HG02571 (cell line): Measurements from ENCODE around the gene PPP4R4.
"Not testable (repeated sequence)": the region's sequence is repeated elsewhere in the genome, so short reads cannot be mapped to it uniquely, and the experiment has no call there.

Source experiments
- ATAC-seq: cut with Tn5 transposase; IDR thresholded peaks from one replicate; pipeline ENCODE4 v1.9.1; 2021; ENCODE audit warnings: mild to moderate bottlenecking, moderate library complexity; ENCODE audit not compliant: unreplicated experiment

The PPP4R4 gene

DNA sequence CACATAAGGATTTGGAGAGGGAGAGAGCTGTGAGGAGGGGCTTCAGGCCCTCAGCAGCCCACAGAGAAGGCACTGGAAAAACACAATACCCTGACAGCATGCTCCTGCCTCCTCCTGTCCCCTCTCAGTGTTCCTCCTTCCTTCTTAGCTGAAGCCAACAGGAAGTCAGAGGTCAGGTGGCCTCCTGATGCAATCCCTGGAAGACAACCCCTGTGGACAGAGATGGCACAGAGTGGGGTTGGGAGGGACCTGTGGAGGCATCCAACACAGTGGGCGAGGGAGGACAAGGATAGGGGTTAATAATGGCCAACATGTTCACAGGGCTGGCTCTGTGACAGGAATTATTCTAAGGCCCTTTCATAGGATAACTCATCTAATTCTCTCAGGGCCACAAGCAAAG lies 29.4 kb upstream of the PPP4R4 start:
- ATAC-seq: no peak

- no peak for ATAC-seq
Observed at GRCh38 chr14:94145902-94146527, 28.1 kb upstream of the PPP4R4 start.

- no peak for ATAC-seq
Observed at GRCh38 chr14:94152676-94153075, 21.4 kb upstream of the PPP4R4 start.

GRCh38 chr14:94153750-94154342 lies 20.3 kb upstream of the PPP4R4 start:
- ATAC-seq: no peak

GRCh38 chr14:94156143-94156542 lies 18.0 kb upstream of the PPP4R4 start:
- ATAC-seq: not testable (repeated sequence)

GRCh38 chr14:94157197-94157596 lies 16.9 kb upstream of the PPP4R4 start:
- no peak for ATAC-seq

DNA sequence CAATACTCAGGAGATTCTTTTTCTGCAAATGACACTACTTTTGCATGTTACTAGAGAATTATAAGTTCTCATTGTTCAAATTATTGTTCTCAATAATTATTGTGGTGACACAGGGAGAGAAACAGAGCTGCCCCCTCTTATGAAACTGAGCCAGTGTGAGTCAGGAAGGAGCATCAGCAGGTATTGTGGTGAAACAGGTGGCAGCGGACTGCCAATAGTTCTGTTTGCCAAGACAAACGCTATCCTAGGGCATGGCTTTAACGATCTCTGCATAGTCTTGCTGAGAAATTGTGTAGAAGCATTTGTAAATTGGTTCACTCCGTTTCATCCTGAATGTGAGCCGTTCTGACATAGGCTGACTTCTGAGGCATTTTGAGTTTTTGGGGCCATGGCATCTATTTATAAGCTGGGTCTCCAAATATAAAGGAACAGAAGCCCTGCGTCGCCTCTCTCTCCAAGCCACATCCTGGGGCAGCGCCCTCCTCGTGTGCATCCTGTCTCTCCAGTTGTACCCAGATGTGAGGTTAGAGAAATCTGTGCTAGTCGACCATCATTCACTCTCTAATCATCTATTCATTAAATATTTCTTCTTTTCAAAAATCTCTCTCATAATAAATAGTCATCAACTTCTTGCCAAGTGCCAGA lies 15.8 kb upstream of the PPP4R4 start:
- ATAC-seq: no peak

- ATAC-seq: no peak
Observed at GRCh38 chr14:94161058-94161457, 13.1 kb upstream of the PPP4R4 start.

DNA sequence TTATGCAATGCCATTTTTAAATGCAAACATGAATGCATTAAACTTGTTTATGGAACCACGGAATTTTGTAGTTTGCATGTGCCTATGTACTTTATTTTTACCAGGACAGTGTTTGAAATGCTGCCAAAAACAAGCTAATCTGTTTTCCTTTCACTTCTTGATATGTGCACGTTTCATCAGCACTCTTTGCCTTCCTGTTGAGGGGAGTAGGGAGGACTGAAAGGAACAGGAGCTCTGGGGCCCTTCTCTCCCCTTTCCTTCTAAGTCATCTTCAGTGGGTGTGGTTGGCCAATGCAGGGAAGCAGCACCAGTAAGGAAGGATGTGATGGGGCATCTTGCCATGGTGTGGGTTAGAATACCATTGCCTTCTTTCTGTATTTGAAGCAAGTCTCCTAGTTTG lies 12.1 kb upstream of the PPP4R4 start:
- no peak for ATAC-seq

DNA sequence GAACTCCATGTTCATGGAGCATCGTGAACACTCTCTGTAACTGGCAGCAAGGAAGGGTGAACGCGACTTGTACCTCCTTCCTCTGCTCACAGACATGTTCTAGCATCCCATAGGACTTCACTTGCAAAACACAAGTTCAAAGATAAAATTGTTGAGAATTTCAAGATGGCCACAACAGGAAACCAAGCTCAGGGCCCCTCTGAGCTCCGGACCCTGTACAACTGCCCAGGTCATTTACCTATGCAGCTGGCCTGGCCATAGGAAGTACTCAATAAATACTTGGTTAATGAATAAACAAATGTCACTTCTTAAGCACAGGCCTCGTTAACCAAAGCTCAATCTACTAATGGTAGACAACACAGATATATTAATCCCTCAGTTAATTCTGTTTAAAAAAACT lies 11.7 kb upstream of the PPP4R4 start:
- no peak for ATAC-seq

- no peak for ATAC-seq
Observed at GRCh38 chr14:94163796-94164195, 10.3 kb upstream of the PPP4R4 start.

DNA sequence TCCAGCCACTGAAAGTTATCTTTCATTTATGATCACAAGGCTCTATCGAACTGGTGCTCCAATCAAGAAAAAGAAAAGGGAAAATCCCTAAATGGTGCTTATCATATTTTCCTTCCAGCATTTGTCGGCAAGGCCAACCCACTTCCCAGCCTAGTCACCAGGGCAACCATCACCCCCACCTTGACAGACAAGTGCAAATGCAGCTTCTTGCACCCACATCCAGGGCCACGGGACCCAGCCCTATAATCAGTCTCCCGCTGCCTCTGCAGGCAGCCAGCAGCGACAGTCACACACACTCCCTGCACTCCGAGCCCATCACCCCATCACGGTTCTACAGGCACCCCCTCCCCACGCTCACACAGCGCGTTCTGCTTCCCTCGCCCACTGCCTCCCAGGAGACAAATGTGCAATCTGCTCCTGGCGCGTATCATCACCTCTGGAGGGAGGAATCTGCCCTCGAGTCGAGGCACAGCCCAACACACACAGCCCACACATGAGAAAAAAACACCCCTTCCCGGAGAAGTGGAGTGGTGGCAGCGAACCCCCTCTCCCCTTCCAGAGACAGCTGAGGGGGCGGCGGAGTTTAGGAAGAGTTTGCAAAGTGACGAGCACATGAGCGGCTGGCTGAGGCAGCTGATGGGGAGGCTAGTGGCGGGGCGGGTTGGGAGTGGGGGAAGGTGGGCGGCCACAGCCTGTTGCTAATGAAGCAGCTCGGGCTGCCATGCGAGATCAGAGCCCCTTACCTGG lies 9.3 kb upstream of the PPP4R4 start:
- ATAC-seq: no peak

DNA sequence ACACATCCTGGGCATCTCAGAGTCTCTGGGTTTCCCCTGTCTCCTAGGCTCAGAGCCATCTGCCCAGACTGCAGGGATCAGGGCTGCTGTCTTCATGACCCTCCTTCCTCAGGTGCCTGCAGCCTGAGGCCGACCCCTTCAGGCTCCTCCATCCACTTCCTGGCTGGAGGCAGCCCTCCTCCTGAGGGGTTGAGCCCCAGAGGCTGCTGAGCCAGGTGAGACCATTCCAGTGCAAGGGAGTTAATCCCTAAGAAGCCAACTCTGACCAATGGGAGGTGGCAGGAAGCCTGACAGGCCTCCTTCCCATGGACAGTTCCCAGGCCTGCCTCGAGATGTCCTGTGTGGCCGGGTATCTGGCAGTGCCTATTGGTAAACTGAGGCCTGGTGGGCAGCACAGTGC lies 8.4 kb upstream of the PPP4R4 start:
- ATAC-seq: no peak

GRCh38 chr14:94170136-94170535 lies 4.0 kb upstream of the PPP4R4 start:
- no peak for ATAC-seq

GRCh38 chr14:94171208-94171607 lies 2.9 kb upstream of the PPP4R4 start:
- ATAC-seq: no peak

DNA sequence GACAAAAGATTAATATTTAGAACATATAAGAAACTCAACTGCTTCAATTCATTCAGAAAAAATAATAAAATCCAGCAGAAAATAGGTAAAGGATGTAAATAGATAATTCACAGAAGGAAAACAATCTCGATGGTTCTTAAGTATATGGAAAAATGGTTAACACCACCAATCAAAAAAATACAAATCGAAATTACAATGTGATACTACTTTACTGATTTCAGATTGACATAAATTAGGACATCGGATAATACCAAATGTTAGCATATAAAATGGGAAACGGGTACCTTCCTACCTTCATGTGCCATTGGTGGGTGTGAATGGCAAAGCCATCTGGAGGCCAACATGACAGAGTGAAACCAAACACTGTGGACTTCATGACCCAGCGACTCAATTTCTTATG lies 1.6 kb upstream of the PPP4R4 start:
- ATAC-seq: no peak

DNA sequence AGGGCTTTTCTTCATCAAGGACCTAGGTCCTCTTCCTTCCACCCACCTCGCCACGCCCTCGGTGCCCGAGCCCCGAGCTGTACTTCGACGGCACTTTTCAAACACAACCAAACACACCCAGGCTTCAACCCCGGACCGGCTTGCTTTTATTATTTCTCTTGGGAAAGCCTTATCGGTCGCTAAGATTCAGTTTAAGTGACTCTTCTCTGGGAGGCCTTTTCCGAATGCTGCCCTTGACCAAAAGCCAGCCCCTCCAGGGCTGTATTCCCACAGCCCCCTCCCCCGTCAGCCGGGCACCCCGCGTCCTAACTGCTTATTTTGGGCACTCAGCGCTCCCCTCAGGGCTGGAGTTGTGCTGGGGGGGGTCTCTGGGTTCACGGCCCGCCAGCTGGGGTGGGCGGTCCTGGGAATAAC lies 644 bp upstream of the PPP4R4 start:
- no peak for ATAC-seq

- no peak for ATAC-seq
Observed at GRCh38 chr14:94174604-94175010, 485 bp downstream of the PPP4R4 start.

GRCh38 chr14:94175011-94175745 lies 1.1 kb downstream of the PPP4R4 start:
- ATAC-seq: no peak

DNA sequence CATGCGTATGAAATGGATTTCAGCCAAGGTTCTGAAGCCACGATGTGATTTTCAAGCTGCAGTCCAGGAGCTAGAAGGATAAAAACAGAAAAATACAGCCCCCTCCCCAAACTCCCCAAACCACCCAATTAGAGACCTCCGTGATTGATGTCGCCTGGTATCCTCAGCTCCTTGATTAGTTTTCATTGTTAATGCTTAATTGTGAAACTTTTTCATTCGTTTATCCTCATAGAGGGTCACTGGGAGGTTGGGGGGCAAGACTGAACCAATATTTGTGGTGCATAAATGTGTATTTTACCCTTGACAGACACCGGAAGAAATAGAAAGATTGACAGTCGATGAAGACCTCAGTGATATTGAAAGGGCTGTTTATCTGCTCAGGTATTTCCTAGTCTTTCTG lies 1.6 kb downstream of the PPP4R4 start:
- no peak for ATAC-seq

DNA sequence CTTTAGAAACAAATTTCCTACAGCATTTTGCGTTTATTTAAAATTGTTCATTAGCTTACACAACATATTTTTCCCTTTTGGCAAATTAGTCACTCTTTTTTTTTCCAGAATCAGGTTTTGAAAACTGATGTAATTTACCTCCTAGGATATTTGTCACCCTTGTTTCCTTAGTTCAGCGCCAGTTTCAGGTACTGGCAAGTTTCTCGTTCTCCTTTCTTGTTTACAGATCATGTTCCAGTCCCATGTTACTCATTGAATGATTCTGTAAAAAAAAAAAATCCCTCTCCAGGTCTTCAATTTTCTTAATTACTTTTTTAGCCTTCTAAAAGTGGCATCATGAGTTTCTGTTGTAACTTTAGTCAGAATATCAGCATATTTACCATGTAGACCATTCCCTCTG lies 2.7 kb downstream of the PPP4R4 start:
- no peak for ATAC-seq
